Activated B cell treated with CpG ODN at 0.5 μM for 24 hours (primary cell): Measurements from ENCODE around the gene RRP36. TPM values are rescaled to one million over a fixed set of nuclear protein-coding genes. Genes with fewer than 3 reads are reported as not detected.

Experiments used
- ATAC-seq: fragments of 200-7000 bp; cut with Tn5 transposase; one replicate; pipeline ENCODE4 v1.10.0; 2021; ENCODE audit warnings: low read depth, mild to moderate bottlenecking, moderate library complexity
- CTCF ChIA-PET: fragments of 350-600 bp; sonication (Branson Sonifier 250); formaldehyde crosslinking; loops from one replicate; lab custom pipeline; 2021; ENCODE audit warnings: antibody characterized with exemption; lab: Charles Lee
- POLR2A ChIA-PET: fragments of 350-600 bp; sonication (Branson Sonifier 250); formaldehyde crosslinking; loops from one replicate; lab custom pipeline; 2021; ENCODE audit warnings: antibody characterized with exemption; lab: Charles Lee
- DNase-seq: peaks from one replicate; pipeline ENCODE4 v3.0.0; 2022
- H3K27ac Mint-ChIP-seq: one replicate; pipeline ENCODE4 v1.8.0; 2020; ENCODE audit warnings: mixed read lengths
- H3K27me3 Mint-ChIP-seq: one replicate; pipeline ENCODE4 v1.8.0; 2021; ENCODE audit warnings: mixed read lengths
- H3K36me3 Mint-ChIP-seq: one replicate; pipeline ENCODE4 v1.8.0; 2021; ENCODE audit warnings: low read depth, mixed read lengths
- H3K4me1 Mint-ChIP-seq: one replicate; pipeline ENCODE4 v1.8.0; 2021; ENCODE audit warnings: mixed read lengths
- H3K4me3 Mint-ChIP-seq: one replicate; pipeline ENCODE4 v1.8.0; 2020; ENCODE audit warnings: mild to moderate bottlenecking, mixed read lengths
- H3K9me3 Mint-ChIP-seq: one replicate; pipeline ENCODE4 v1.8.0; 2020; ENCODE audit warnings: mixed read lengths
- CTCF ChIP-seq: fragments of 200-600 bp; IDR thresholded peaks from one replicate; pipeline ENCODE4 v1.8.0; 2022; ENCODE audit warnings: antibody characterized with exemption, mild to moderate bottlenecking
- intact Hi-C: fragments of 100-400 bp; cut with micrococcal nuclease; formaldehyde crosslinking; loops from one replicate; pipeline ENCODE4 v1.15.1; 2024
- total RNA-seq: library from RNA; stranded (reverse); gene quantifications from 2 replicates; pipeline ENCODE4 v1.2.3, GENCODE V29; 2022

The RRP36 gene
- total RNA-seq, 1 donor from 2014 or later = 51.7 TPM

- no peaks in the 10 kb centered on the region for H3K27me3 Mint-ChIP-seq
Measured at GRCh38 chr6:43016943-43017334, 4.5 kb upstream of the RRP36 start.

GRCh38 chr6:43019152-43019551, 2.3 kb upstream of the RRP36 start:
- POLR2A ChIA-PET = interaction anchor here (0.6 kb wide), 1 partner anchor 35 kb away, joined by 4 read pairs; no protein-coding TSS in a partner anchor
- Mint-ChIP-seq H3K4me3 (no peak overlapping the region), H3K36me3 (peaks cover 40% of the 10 kb centered on the region), H3K27ac (no peak overlapping the region), H3K4me1 (peaks cover 34% of the 10 kb centered on the region), H3K27me3 (no peaks in the 10 kb centered on the region), H3K9me3 (no peaks in the 10 kb centered on the region)
- CTCF ChIA-PET = no interaction called here
- ATAC-seq (no peak), DNase-seq (no peak)
- intact Hi-C loops = loop anchor here (10.0 kb wide), 1 partner anchor 454 kb away; the partner anchor contains the start of gene UBR2
- TF ChIP-seq CTCF = no peak

More at GRCh38 chr6:43016943-43017334, 4.5 kb upstream of the RRP36 start:
- Mint-ChIP-seq H3K27ac (no peak overlapping the region), H3K36me3 (peaks cover 56% of the 10 kb centered on the region), H3K4me3 (no peak overlapping the region), H3K4me1 (peaks cover 52% of the 10 kb centered on the region), H3K9me3 (no peaks in the 10 kb centered on the region)
- ATAC-seq (no peak), DNase-seq (no peak)
- intact Hi-C loops = loop anchor here (10.0 kb wide), 1 partner anchor 452 kb away; the partner anchor contains the start of gene UBR2
- CTCF ChIA-PET = no interaction called here
- no peak for TF ChIP-seq CTCF
- POLR2A ChIA-PET = interaction anchor here (0.5 to 1.0 kb wide), 2 partner anchors 33 to 58 kb away, joined by 3 read pairs; partner anchors contain the start of gene PPP2R5D

GRCh38 chr6:43020052-43020705, 1.2 kb upstream of the RRP36 start:
- intact Hi-C loops = no loop called here
- peak overlapping the region; percentile 50 for H3K27ac Mint-ChIP-seq
- ATAC-seq (no peak), DNase-seq (no peak)
- POLR2A ChIA-PET = interaction anchor here (1.9 to 3.4 kb wide), 3 partner anchors 34 to 91 kb away, joined by 7 to 37 read pairs (median 22); partner anchors contain the start of genes CNPY3, CUL7 and PPP2R5D
- CTCF ChIA-PET = interaction anchor here (1.2 kb wide), 1 partner anchor 9 kb away, joined by 3 read pairs; no protein-coding TSS in a partner anchor
- H3K27me3 Mint-ChIP-seq = no peaks in the 10 kb centered on the region
- no peaks in the 10 kb centered on the region for H3K9me3 Mint-ChIP-seq
- TF ChIP-seq CTCF = no peak
- peaks cover 28% of the 10 kb centered on the region for H3K4me1 Mint-ChIP-seq
- H3K4me3 Mint-ChIP-seq = peak overlapping the region; percentile 28
- peaks cover 50% of the 10 kb centered on the region for H3K36me3 Mint-ChIP-seq

- H3K36me3 Mint-ChIP-seq = peaks cover 53% of the 10 kb centered on the region
- intact Hi-C loops = loop anchor here (1.0 kb wide), 2 partner anchors 8 to 32 kb away; partner anchors contain the start of genes CUL7 and MEA1
- H3K4me1 Mint-ChIP-seq = peaks cover 26% of the 10 kb centered on the region
- H3K27ac Mint-ChIP-seq = peak overlapping the region; percentile 81
- no peaks in the 10 kb centered on the region for H3K9me3 Mint-ChIP-seq
- no peaks in the 10 kb centered on the region for H3K27me3 Mint-ChIP-seq
- CTCF ChIA-PET = interaction anchor here (1.1 to 1.2 kb wide), 2 partner anchors 10 to 123 kb away, joined by 3 to 4 read pairs; no protein-coding TSS in a partner anchor
- no peak for TF ChIP-seq CTCF
- peak overlapping the region; percentile 97 for H3K4me3 Mint-ChIP-seq
- POLR2A ChIA-PET = interaction anchor here (0.6 to 3.4 kb wide), 8 partner anchors 33 to 1238 kb away, joined by 3 to 37 read pairs (median 8); partner anchors contain the start of genes CNPY3, CUL7, CUL9 and KLC4
- ATAC-seq = no peak
- no peak for DNase-seq
Measured at GRCh38 chr6:43020847-43021246, 576 bp upstream of the RRP36 start.

- no peak for ATAC-seq
- DNase-seq = no peak
- ChIA-PET POLR2A (interaction anchor here (1.0 kb wide), 1 partner anchor 10 kb away, joined by 3 read pairs; the partner anchor contains the start of genes KLHDC3 and MEA1), CTCF (no interaction called here)
- no peaks in the 10 kb centered on the region for H3K9me3 Mint-ChIP-seq
- peak overlapping the region; percentile 4 for H3K4me3 Mint-ChIP-seq
- no peak overlapping the region for H3K27ac Mint-ChIP-seq
- intact Hi-C loops = no loop called here
- H3K27me3 Mint-ChIP-seq = no peaks in the 10 kb centered on the region
- peaks cover 58% of the 10 kb centered on the region for H3K36me3 Mint-ChIP-seq
- TF ChIP-seq CTCF = no peak
- H3K4me1 Mint-ChIP-seq = peaks cover 13% of the 10 kb centered on the region
Measured at GRCh38 chr6:43024436-43024835, 3.0 kb downstream of the RRP36 start.
